A549 (cell line): ENCODE data around the gene EFNB2. TPM values are rescaled to one million over a fixed set of nuclear protein-coding genes. Genes with fewer than 3 reads are reported as not detected.

Experiments
- ATAC-seq, 2 experiments: fragments of 200-7000 bp in 1 of 2; fragments of >200 bp in 1 of 2; cut with Nextera tagmentation in 1 of 2; cut with Tn5 transposase in 1 of 2; 3 replicates each; pipeline versions ENCODE4 v1.8.0 to v1.9.1; 2018 to 2020; ENCODE audit warnings: mild to moderate bottlenecking in 1 of 2, moderate library complexity in 1 of 2
- CTCF ChIA-PET: fragments of 300-600 bp; sonication (Branson Sonifier 250); formaldehyde crosslinking; extraction: SDS; loops from one replicate; lab custom pipeline; 2021; ENCODE audit warnings: antibody characterized with exemption, inconsistent platforms; lab: Yijun Ruan, JAX
- POLR2A ChIA-PET: fragments of 350-600 bp; formaldehyde crosslinking; extraction: SDS; loops from one replicate; lab custom pipeline; 2021; ENCODE audit warnings: antibody characterized with exemption, inconsistent platforms; lab: Yijun Ruan, JAX
- DNase-seq, 2 experiments: peaks; one replicate each; pipeline versions ENCODE4 v3.0.0 to v3.0.0-alpha.2; 2011 to 2016; ENCODE audit warnings: low read depth in 1 of 2, low spot score in 1 of 2
- FAIRE-seq: peaks from 2 replicates; lab custom pipeline; 2011; peaks lifted over from hg19 to GRCh38; lab: Jason Lieb, UNC
- H3K27ac ChIP-seq, 2 experiments: fragments of >200 bp; sonication (Bioruptor Twin); formaldehyde crosslinking; 3 replicates each; pipeline ENCODE4 v1.5.1; 2016 to 2017
- H3K4me1 ChIP-seq: fragments of >200 bp; sonication (Bioruptor Twin); formaldehyde crosslinking; 3 replicates; pipeline ENCODE4 v1.6.1; 2016
- H3K4me2 ChIP-seq: fragments of >200 bp; sonication (Bioruptor Twin); formaldehyde crosslinking; 3 replicates; pipeline ENCODE4 v1.6.1; 2016
- H3K4me3 ChIP-seq: fragments of >200 bp; sonication (Bioruptor Twin); formaldehyde crosslinking; 3 replicates; pipeline ENCODE4 v1.5.1; 2016
- H3K9me3 ChIP-seq: fragments of >200 bp; sonication (Bioruptor Twin); formaldehyde crosslinking; 3 replicates; pipeline ENCODE4 v1.6.1; 2016
- BHLHE40 ChIP-seq: IDR thresholded peaks from 2 replicates; pipeline ENCODE4 v1.6.1; 2012; ENCODE audit warnings: low read depth, low read length, inconsistent platforms
- CBX2 ChIP-seq: fragments of 200-600 bp; sonication (generic); IDR thresholded peaks from 2 replicates; pipeline ENCODE4 v1.6.1; 2016; ENCODE audit warnings: low read depth, mild to moderate bottlenecking, borderline replicate concordance
- CEBPB ChIP-seq, 2 experiments: fragments of >200 bp in 1 of 2; sonication (Bioruptor Twin) in 1 of 2; formaldehyde crosslinking in 1 of 2; IDR thresholded peaks; 2 replicates each; pipeline ENCODE4 v1.6.1; 2012 to 2016
- CTCF ChIP-seq: fragments of >200 bp; sonication (Bioruptor Twin); formaldehyde crosslinking; IDR thresholded peaks from 3 replicates; pipeline ENCODE4 v1.5.1; 2016
- EHF ChIP-seq: fragments of 250-450 bp; sonication (Bioruptor Pico); IDR thresholded peaks from 2 replicates; pipeline ENCODE4 v1.5.0; 2020; ENCODE audit warnings: mild to moderate bottlenecking
- EHMT2 ChIP-seq: fragments of 200-600 bp; sonication (generic); IDR thresholded peaks from 2 replicates; pipeline ENCODE4 v1.6.1; 2016; ENCODE audit warnings: antibody characterized with exemption, low read depth, mild to moderate bottlenecking, moderate library complexity
- ELK1 ChIP-seq: fragments of 150-350 bp; IDR thresholded peaks from 2 replicates; pipeline ENCODE4 v1.6.1; 2014; ENCODE audit warnings: low read depth, mild to moderate bottlenecking, low read length
- GATA3 ChIP-seq: IDR thresholded peaks from 2 replicates; pipeline ENCODE4 v1.6.1; 2012; ENCODE audit warnings: borderline replicate concordance
- HDAC2 ChIP-seq: fragments of 200-600 bp; sonication (generic); IDR thresholded peaks from 2 replicates; pipeline ENCODE4 v1.6.1; 2016
- HES2 ChIP-seq: fragments of >200 bp; sonication (Bioruptor Twin); formaldehyde crosslinking; IDR thresholded peaks from 2 replicates; pipeline ENCODE4 v1.6.1; 2016
- HMGXB4 ChIP-seq: fragments of 250-450 bp; sonication (Bioruptor Pico); IDR thresholded peaks from 2 replicates; pipeline ENCODE4 v1.5.0; 2021; ENCODE audit warnings: mild to moderate bottlenecking, moderate library complexity, borderline replicate concordance
- HOXA7 ChIP-seq: fragments of 250-450 bp; sonication (Bioruptor Pico); IDR thresholded peaks from 2 replicates; pipeline ENCODE4 v1.5.0; 2020; ENCODE audit warnings: mild to moderate bottlenecking, moderate library complexity
- HOXB13 ChIP-seq: fragments of 250-450 bp; sonication (Bioruptor Pico); IDR thresholded peaks from 2 replicates; pipeline ENCODE4 v1.5.0; 2020; ENCODE audit warnings: low read depth, mild to moderate bottlenecking, moderate library complexity
- JUNB ChIP-seq: fragments of >200 bp; sonication (Bioruptor Twin); formaldehyde crosslinking; IDR thresholded peaks from 2 replicates; pipeline ENCODE4 v1.6.1; 2016
- KDM1A ChIP-seq: fragments of 200-600 bp; sonication (generic); IDR thresholded peaks from 2 replicates; pipeline ENCODE4 v1.6.1; 2016; ENCODE audit warnings: low read depth, mild to moderate bottlenecking
- MAFK ChIP-seq: fragments of 450-650 bp; IDR thresholded peaks from 2 replicates; pipeline ENCODE4 v1.6.1; 2014; ENCODE audit not compliant: partially characterized antibody
- MAZ ChIP-seq: fragments of 150-350 bp; IDR thresholded peaks from 2 replicates; pipeline ENCODE4 v1.6.1; 2014; ENCODE audit warnings: antibody characterized with exemption, low read depth, low read length, borderline replicate concordance
- MYC ChIP-seq: IDR thresholded peaks from 2 replicates; pipeline ENCODE4 v1.6.1; 2012; ENCODE audit warnings: mild to moderate bottlenecking, inconsistent platforms, low read length, improper control_type of control experiment, borderline replicate concordance
- NFE2L2 ChIP-seq: fragments of 150-350 bp; conservative IDR thresholded peaks from 2 replicates; pipeline ENCODE4 v1.6.1; 2014; ENCODE audit warnings: low read length
- NPAS2 ChIP-seq: fragments of 250-450 bp; sonication (Bioruptor Pico); IDR thresholded peaks from 2 replicates; pipeline ENCODE4 v1.8.0; 2022; ENCODE audit warnings: mild to moderate bottlenecking, moderate library complexity, borderline replicate concordance
- NR3C1 ChIP-seq: fragments of >200 bp; sonication (Bioruptor Twin); formaldehyde crosslinking; IDR thresholded peaks from 3 replicates; pipeline ENCODE4 v1.6.1; 2017
- PHF8 ChIP-seq: fragments of 200-600 bp; sonication (generic); IDR thresholded peaks from 2 replicates; pipeline ENCODE4 v1.6.1; 2016; ENCODE audit warnings: low read depth, mild to moderate bottlenecking, antibody characterized with exemption, moderate library complexity, borderline replicate concordance
- POLR2A ChIP-seq: IDR thresholded peaks from 2 replicates; pipeline ENCODE4 v1.6.1; 2012; ENCODE audit warnings: mild to moderate bottlenecking, low read length
- POLR2AphosphoS2 ChIP-seq: conservative IDR thresholded peaks from 2 replicates; pipeline ENCODE4 v1.6.1; 2012; ENCODE audit warnings: low read length, improper control_type of control experiment, inconsistent platforms
- RAD21 ChIP-seq, 2 experiments: fragments of >200 bp in 1 of 2; sonication (Bioruptor Twin) in 1 of 2; formaldehyde crosslinking in 1 of 2; IDR thresholded peaks in 1 of 2; conservative IDR thresholded peaks in 1 of 2; 2 replicates in 1 of 2; 3 replicates in 1 of 2; pipeline ENCODE4 v1.6.1; 2012 to 2018; ENCODE audit warnings: inconsistent platforms in 1 of 2
- RARB ChIP-seq: fragments of 250-450 bp; sonication (Bioruptor Pico); IDR thresholded peaks from 2 replicates; pipeline ENCODE4 v1.8.0; 2021; ENCODE audit warnings: mild to moderate bottlenecking, moderate library complexity
- SREBF2 ChIP-seq: fragments of 450-650 bp; IDR thresholded peaks from 2 replicates; pipeline ENCODE4 v1.6.1; 2014; ENCODE audit warnings: mild to moderate bottlenecking, moderate library complexity
- TFCP2L1 ChIP-seq: fragments of 250-450 bp; sonication (Bioruptor Pico); IDR thresholded peaks from 2 replicates; pipeline ENCODE4 v1.5.0; 2021; ENCODE audit warnings: mild to moderate bottlenecking
- TP53 ChIP-seq: fragments of 250-450 bp; sonication (Bioruptor Pico); IDR thresholded peaks from 2 replicates; pipeline ENCODE4 v1.5.0; 2021; ENCODE audit warnings: mild to moderate bottlenecking, moderate library complexity
- ZC3H11A ChIP-seq: fragments of 450-650 bp; IDR thresholded peaks from 2 replicates; pipeline ENCODE4 v1.6.1; 2014; ENCODE audit warnings: antibody characterized with exemption, mild to moderate bottlenecking
- ZFP36 ChIP-seq: fragments of 450-650 bp; IDR thresholded peaks from 2 replicates; pipeline ENCODE4 v1.6.1; 2014; ENCODE audit warnings: borderline replicate concordance; ENCODE audit not compliant: partially characterized antibody
- ZSCAN20 ChIP-seq: fragments of 250-450 bp; sonication (Bioruptor Pico); IDR thresholded peaks from 2 replicates; pipeline ENCODE4 v1.8.0; 2022; ENCODE audit warnings: mild to moderate bottlenecking, moderate library complexity
- WGBS: methylation state at CpG from one replicate; pipeline ENCODE4 v1.1.6; 2017; ENCODE audit errors: missing lambda C conversion rate; 5-methylcytosine and 5-hydroxymethylcytosine counted together
- polyA plus RNA-seq, 4 experiments: library from polyadenylated mRNA; depleted of rRNA in 3 of 4; stranded (reverse); fragments of >200 nt; fragmentation: RNase III in 1 of 4; extraction: RNeasy Plus Mini Kit Qiagen cat#74134 plus additional on column Dnase treatment in 1 of 4; gene quantifications; 2 replicates in 3 of 4; 3 replicates in 1 of 4; pipeline ENCODE4 v1.2.3, GENCODE V29; 2011 to 2017

The EFNB2 gene
- polyA plus RNA-seq, 2 of the 4 experiments (the other 2 are of a cell fraction): 1.0 to 1.3 TPM

- Histone ChIP-seq H3K9me3 (no peaks in the 10 kb centered on the region), H3K4me2 (no peak overlapping the region), H3K4me3 (no peak overlapping the region), H3K27ac (no peak overlapping the region), H3K4me1 (peaks cover 8% of the 10 kb centered on the region; the same call in 1 of the 3 replicates)
- DNase-seq: no peak
- ATAC-seq: no peak
- no peak for TF ChIP-seq TFCP2L1
- no peak for TF ChIP-seq HOXA7 (CRISPR knock-in tag)
- no peak for TF ChIP-seq POLR2A
- no peak for TF ChIP-seq ZC3H11A
- no peak for TF ChIP-seq EHMT2
- no peak for TF ChIP-seq KDM1A
- no peak for TF ChIP-seq EHF (CRISPR knock-in tag)
- TF ChIP-seq POLR2AphosphoS2: no peak
- TF ChIP-seq BHLHE40: no peak
- no peak for TF ChIP-seq TP53
- TF ChIP-seq MYC: no peak
- no peak for TF ChIP-seq RAD21 (conservative IDR thresholded peaks at IDR 0.05 in 1 of 2, IDR thresholded peaks at IDR 0.05 in 1 of 2)
- WGBS: 76% methylated on average over 9 of the region's 9 CpGs
- ChIA-PET CTCF (interaction anchor here (0.7 kb wide), 1 partner anchor 24 kb away, joined by 4 read pairs; no protein-coding TSS in a partner anchor), POLR2A (no interaction called here)
- no peak for FAIRE-seq
These were observed 31.6 kb downstream of the EFNB2 start for GRCh38 chr13:106503730-106504453.

GRCh38 chr13:106503272-106503671 lies 32.2 kb downstream of the EFNB2 start:
- CTCF ChIA-PET: no interaction called here
- no peak overlapping the region for H3K27ac ChIP-seq
- no peaks in the 10 kb centered on the region for H3K9me3 ChIP-seq
- H3K4me1 ChIP-seq: peaks cover 7% of the 10 kb centered on the region; the same call in 1 of the 3 replicates
- no peak for ATAC-seq
- no peak for TF ChIP-seq CTCF
- TF ChIP-seq HDAC2: no peak
- no peak for TF ChIP-seq SREBF2
- TF ChIP-seq, all 56 proteins: peak for 0
- no peak for FAIRE-seq
- WGBS: 46% methylated on average over 5 of the region's 5 CpGs
- POLR2A ChIA-PET: no interaction called here
- no peak for DNase-seq
- H3K4me2 ChIP-seq: no peak overlapping the region
- no peak overlapping the region for H3K4me3 ChIP-seq

GRCh38 chr13:106500445-106500844 lies 35.0 kb downstream of the EFNB2 start:
- Histone ChIP-seq H3K4me1 (no peaks in the 10 kb centered on the region), H3K4me2 (no peak overlapping the region), H3K27ac (no peak overlapping the region), H3K9me3 (no peaks in the 10 kb centered on the region), H3K4me3 (no peak overlapping the region)
- ChIA-PET CTCF (no interaction called here), POLR2A (no interaction called here)
- WGBS: 64% methylated on average over 6 of the region's 6 CpGs
- TF ChIP-seq HES2: no peak
- TF ChIP-seq GATA3: no peak
- no peak for TF ChIP-seq TP53
- TF ChIP-seq HOXB13 (CRISPR knock-in tag): no peak
- no peak for TF ChIP-seq HDAC2
- no peak for TF ChIP-seq NFE2L2
- TF ChIP-seq MAFK: no peak
- no peak for TF ChIP-seq ZSCAN20 (CRISPR knock-in tag)
- no peak for TF ChIP-seq HOXA7 (CRISPR knock-in tag)
- no peak for TF ChIP-seq JUNB
- no peak for TF ChIP-seq RARB
- TF ChIP-seq HMGXB4 (CRISPR knock-in tag): no peak
- TF ChIP-seq NR3C1: no peak
- no peak for TF ChIP-seq CEBPB (IDR thresholded peaks at IDR 0.05)
- TF ChIP-seq NPAS2: no peak
- TF ChIP-seq ZFP36: no peak
- TF ChIP-seq MAZ: no peak
- TF ChIP-seq CBX2: no peak
- TF ChIP-seq PHF8: no peak
- no peak for TF ChIP-seq ELK1
- ATAC-seq: no peak
- no peak for DNase-seq
- FAIRE-seq: no peak
